Measurements from ENCODE around the gene IMP3.
"Not testable (repeated sequence)": the region's sequence is repeated elsewhere in the genome, so short reads cannot be mapped to it uniquely, and the experiment has no call there.

GRCh38 chr15:75689429-75689828, 49.4 kb upstream of the IMP3 start:
- not testable (repeated sequence) for TF ChIP-seq YY1 (IDR thresholded peaks at IDR 0.05; ENCODE audit: insufficient read depth, insufficient read length); ZNF274 (IDR thresholded peaks at IDR 0.05; ENCODE audit: low read depth, low read length); SUZ12 (IDR thresholded peaks at IDR 0.05; ENCODE audit: extremely low read depth, insufficient read depth, insufficient read length)

Measured in NT2/D1 (cell line).